ENCODE results near the gene POLDIP3.

Gene POLDIP3

DNA sequence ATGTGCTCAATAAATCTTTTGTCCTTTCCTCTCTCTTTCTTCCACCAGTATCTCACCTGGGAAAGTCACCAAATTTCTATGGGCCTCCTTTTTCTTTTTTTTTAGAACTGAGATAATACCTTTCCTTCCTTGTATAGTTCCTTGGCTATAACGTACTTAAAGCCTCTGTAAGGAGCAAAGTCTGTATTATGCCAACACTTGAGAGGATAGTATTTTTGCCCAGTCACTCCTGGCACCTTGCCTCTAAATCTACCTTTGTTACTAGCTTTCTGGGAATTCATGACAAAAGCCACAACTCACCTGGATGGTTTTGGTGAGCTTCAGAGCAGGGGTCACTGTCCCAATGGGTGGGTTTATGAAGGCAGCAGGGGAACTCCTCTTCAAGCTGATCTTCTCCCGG is 12.2 kb downstream of the POLDIP3 start:
- H3K36me3 ChIP-seq (ENCODE audit: control insufficient read depth in 2 of 2, insufficient read depth in 1 of 2, low read length in 2 of 2), result peaks cover 50 to 84% of the 10 kb centered on the region in 2 experiments
- no peak overlapping the region for H3K27ac ChIP-seq (ENCODE audit: extremely low read depth, low read depth, low read length)
- no peaks in the 10 kb centered on the region for H3K9me3 ChIP-seq (ENCODE audit: control insufficient read depth, insufficient read depth, low read depth, low read length)
- CTCF ChIA-PET, result interaction anchor here (0.6 to 0.7 kb wide), 2 partner anchors 280 to 877 kb away, joined by 3 to 4 read pairs; no protein-coding TSS in a partner anchor
- TF ChIP-seq ZNF449 (tag by site-specific recombination; IDR thresholded peaks at IDR 0.05) (no peak), SP2 (tag by site-specific recombination; IDR thresholded peaks at IDR 0.05) (no peak), BCL11B (tag by site-specific recombination; IDR thresholded peaks at IDR 0.05; ENCODE audit: low read depth) (no peak), ZNF2 (tag by site-specific recombination; IDR thresholded peaks at IDR 0.05) (no peak), ZNF830 (tag by site-specific recombination; IDR thresholded peaks at IDR 0.05; ENCODE audit: low read depth) (no peak), ZNF366 (tag by site-specific recombination; conservative IDR thresholded peaks at IDR 0.05) (no peak), RBAK (tag by site-specific recombination; IDR thresholded peaks at IDR 0.05) (no peak)
- TF ChIP-seq, protein P1, sequence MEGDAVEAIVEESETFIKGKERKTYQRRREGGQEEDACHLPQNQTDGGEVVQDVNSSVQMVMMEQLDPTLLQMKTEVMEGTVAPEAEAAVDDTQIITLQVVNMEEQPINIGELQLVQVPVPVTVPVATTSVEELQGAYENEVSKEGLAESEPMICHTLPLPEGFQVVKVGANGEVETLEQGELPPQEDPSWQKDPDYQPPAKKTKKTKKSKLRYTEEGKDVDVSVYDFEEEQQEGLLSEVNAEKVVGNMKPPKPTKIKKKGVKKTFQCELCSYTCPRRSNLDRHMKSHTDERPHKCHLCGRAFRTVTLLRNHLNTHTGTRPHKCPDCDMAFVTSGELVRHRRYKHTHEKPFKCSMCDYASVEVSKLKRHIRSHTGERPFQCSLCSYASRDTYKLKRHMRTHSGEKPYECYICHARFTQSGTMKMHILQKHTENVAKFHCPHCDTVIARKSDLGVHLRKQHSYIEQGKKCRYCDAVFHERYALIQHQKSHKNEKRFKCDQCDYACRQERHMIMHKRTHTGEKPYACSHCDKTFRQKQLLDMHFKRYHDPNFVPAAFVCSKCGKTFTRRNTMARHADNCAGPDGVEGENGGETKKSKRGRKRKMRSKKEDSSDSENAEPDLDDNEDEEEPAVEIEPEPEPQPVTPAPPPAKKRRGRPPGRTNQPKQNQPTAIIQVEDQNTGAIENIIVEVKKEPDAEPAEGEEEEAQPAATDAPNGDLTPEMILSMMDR (tag by site-specific recombination; IDR thresholded peaks at IDR 0.05), result no peak
- TF ChIP-seq, protein P2, sequence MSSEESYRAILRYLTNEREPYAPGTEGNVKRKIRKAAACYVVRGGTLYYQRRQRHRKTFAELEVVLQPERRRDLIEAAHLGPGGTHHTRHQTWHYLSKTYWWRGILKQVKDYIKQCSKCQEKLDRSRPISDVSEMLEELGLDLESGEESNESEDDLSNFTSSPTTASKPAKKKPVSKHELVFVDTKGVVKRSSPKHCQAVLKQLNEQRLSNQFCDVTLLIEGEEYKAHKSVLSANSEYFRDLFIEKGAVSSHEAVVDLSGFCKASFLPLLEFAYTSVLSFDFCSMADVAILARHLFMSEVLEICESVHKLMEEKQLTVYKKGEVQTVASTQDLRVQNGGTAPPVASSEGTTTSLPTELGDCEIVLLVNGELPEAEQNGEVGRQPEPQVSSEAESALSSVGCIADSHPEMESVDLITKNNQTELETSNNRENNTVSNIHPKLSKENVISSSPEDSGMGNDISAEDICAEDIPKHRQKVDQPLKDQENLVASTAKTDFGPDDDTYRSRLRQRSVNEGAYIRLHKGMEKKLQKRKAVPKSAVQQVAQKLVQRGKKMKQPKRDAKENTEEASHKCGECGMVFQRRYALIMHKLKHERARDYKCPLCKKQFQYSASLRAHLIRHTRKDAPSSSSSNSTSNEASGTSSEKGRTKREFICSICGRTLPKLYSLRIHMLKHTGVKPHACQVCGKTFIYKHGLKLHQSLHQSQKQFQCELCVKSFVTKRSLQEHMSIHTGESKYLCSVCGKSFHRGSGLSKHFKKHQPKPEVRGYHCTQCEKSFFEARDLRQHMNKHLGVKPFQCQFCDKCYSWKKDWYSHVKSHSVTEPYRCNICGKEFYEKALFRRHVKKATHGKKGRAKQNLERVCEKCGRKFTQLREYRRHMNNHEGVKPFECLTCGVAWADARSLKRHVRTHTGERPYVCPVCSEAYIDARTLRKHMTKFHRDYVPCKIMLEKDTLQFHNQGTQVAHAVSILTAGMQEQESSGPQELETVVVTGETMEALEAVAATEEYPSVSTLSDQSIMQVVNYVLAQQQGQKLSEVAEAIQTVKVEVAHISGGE (tag by site-specific recombination; conservative IDR thresholded peaks at IDR 0.05; ENCODE audit: low read depth), result no peak
- TF ChIP-seq, protein P3, sequence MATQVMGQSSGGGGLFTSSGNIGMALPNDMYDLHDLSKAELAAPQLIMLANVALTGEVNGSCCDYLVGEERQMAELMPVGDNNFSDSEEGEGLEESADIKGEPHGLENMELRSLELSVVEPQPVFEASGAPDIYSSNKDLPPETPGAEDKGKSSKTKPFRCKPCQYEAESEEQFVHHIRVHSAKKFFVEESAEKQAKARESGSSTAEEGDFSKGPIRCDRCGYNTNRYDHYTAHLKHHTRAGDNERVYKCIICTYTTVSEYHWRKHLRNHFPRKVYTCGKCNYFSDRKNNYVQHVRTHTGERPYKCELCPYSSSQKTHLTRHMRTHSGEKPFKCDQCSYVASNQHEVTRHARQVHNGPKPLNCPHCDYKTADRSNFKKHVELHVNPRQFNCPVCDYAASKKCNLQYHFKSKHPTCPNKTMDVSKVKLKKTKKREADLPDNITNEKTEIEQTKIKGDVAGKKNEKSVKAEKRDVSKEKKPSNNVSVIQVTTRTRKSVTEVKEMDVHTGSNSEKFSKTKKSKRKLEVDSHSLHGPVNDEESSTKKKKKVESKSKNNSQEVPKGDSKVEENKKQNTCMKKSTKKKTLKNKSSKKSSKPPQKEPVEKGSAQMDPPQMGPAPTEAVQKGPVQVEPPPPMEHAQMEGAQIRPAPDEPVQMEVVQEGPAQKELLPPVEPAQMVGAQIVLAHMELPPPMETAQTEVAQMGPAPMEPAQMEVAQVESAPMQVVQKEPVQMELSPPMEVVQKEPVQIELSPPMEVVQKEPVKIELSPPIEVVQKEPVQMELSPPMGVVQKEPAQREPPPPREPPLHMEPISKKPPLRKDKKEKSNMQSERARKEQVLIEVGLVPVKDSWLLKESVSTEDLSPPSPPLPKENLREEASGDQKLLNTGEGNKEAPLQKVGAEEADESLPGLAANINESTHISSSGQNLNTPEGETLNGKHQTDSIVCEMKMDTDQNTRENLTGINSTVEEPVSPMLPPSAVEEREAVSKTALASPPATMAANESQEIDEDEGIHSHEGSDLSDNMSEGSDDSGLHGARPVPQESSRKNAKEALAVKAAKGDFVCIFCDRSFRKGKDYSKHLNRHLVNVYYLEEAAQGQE (tag by site-specific recombination; IDR thresholded peaks at IDR 0.05), result no peak
- no peak overlapping the region for H3K4me3 ChIP-seq (ENCODE audit: low read depth, low read length)
- H3K4me1 ChIP-seq (ENCODE audit: control insufficient read depth, insufficient read depth, low read length), result no peaks in the 10 kb centered on the region
- POLR2A ChIA-PET, result no interaction called here

GRCh38 chr22:42601879-42602465 is 12.7 kb downstream of the POLDIP3 start:
- Histone ChIP-seq H3K4me3 (ENCODE audit: low read depth, low read length) (no peak overlapping the region), H3K27ac (ENCODE audit: extremely low read depth, low read depth, low read length) (no peak overlapping the region), H3K9me3 (ENCODE audit: control insufficient read depth, insufficient read depth, low read depth, low read length) (no peaks in the 10 kb centered on the region), H3K36me3 (ENCODE audit: control insufficient read depth in 2 of 2, insufficient read depth in 1 of 2, low read length in 2 of 2) (peaks cover 53 to 87% of the 10 kb centered on the region in 2 experiments), H3K4me1 (ENCODE audit: control insufficient read depth, insufficient read depth, low read length) (no peaks in the 10 kb centered on the region)
- CTCF ChIA-PET, result interaction anchor here (0.7 kb wide), 1 partner anchor 280 kb away, joined by 4 read pairs; no protein-coding TSS in a partner anchor
- no peak for TF ChIP-seq REPIN1 (tag by site-specific recombination; IDR thresholded peaks at IDR 0.05; ENCODE audit: low read depth)
- TF ChIP-seq KLF10 (tag by site-specific recombination; IDR thresholded peaks at IDR 0.05), result no peak
- TF ChIP-seq HOXA7 (CRISPR knock-in tag; IDR thresholded peaks at IDR 0.05; ENCODE audit: borderline replicate concordance), result no peak
- TF ChIP-seq KLF8 (tag by site-specific recombination; IDR thresholded peaks at IDR 0.05), result no peak
- POLR2A ChIA-PET, result no interaction called here

All from HEK293 (cell line).